Glutamatergic neuron (in vitro differentiated cells): Measurements from ENCODE around the gene STIM2. TPM values are rescaled to one million over a fixed set of nuclear protein-coding genes. Genes with fewer than 3 reads are reported as not detected.
"Not testable (repeated sequence)": the region's sequence is repeated elsewhere in the genome, so short reads cannot be mapped to it uniquely, and the experiment has no call there.

Source experiments
- DNase-seq: peaks from one replicate; pipeline ENCODE4 v3.0.0; 2022
- H3K27ac Mint-ChIP-seq: one replicate; pipeline ENCODE4 v1.8.0; 2020; ENCODE audit warnings: mild to moderate bottlenecking, mixed read lengths, inconsistent platforms; ENCODE audit not compliant: unreplicated experiment
- H3K27me3 Mint-ChIP-seq: one replicate; pipeline ENCODE4 v1.8.0; 2020; ENCODE audit warnings: mild to moderate bottlenecking, moderate library complexity, mixed read lengths, inconsistent platforms; ENCODE audit not compliant: unreplicated experiment
- H3K36me3 Mint-ChIP-seq: one replicate; pipeline ENCODE4 v1.8.0; 2020; ENCODE audit warnings: mild to moderate bottlenecking, mixed read lengths, inconsistent platforms; ENCODE audit not compliant: unreplicated experiment
- H3K4me1 Mint-ChIP-seq: one replicate; pipeline ENCODE4 v1.8.0; 2020; ENCODE audit warnings: mild to moderate bottlenecking, low read depth, mixed read lengths, inconsistent platforms; ENCODE audit not compliant: unreplicated experiment
- H3K4me3 Mint-ChIP-seq: one replicate; pipeline ENCODE4 v1.8.0; 2020; ENCODE audit warnings: mild to moderate bottlenecking, mixed read lengths, inconsistent platforms; ENCODE audit not compliant: unreplicated experiment
- H3K9me3 Mint-ChIP-seq: one replicate; pipeline ENCODE4 v1.8.0; 2020; ENCODE audit warnings: mild to moderate bottlenecking, moderate library complexity, mixed read lengths, inconsistent platforms; ENCODE audit not compliant: unreplicated experiment
- CTCF ChIP-seq: fragments of 200-600 bp; sonication (generic); IDR thresholded peaks from one replicate; pipeline ENCODE4 v1.5.0; 2021; ENCODE audit not compliant: partially characterized antibody, unreplicated experiment
- total RNA-seq: library from RNA; stranded (reverse); fragmentation: NEBNext Ultra II Directional; extraction: Animal tissue kit (Norgen Biotek cat#: 25700); gene quantifications from one replicate; pipeline ENCODE4 v1.2.1, GENCODE V29; 2021; ENCODE audit not compliant: unreplicated experiment

Gene STIM2
- total RNA-seq, 1 donor from 2014 or later, result 28.2 TPM

GRCh38 chr4:26964994-26965393, 104.4 kb downstream of the STIM2 start:
- peaks cover 1% of the 10 kb centered on the region for H3K27me3 Mint-ChIP-seq
- peak overlapping the region; percentile 3 for H3K27ac Mint-ChIP-seq
- peaks cover 25% of the 10 kb centered on the region for H3K4me1 Mint-ChIP-seq
- H3K9me3 Mint-ChIP-seq, result no peaks in the 10 kb centered on the region
- no peak overlapping the region for H3K4me3 Mint-ChIP-seq
- H3K36me3 Mint-ChIP-seq, result peaks cover 4% of the 10 kb centered on the region
- no peak for DNase-seq
- TF ChIP-seq CTCF, result no peak

- not testable (repeated sequence) for H3K27ac Mint-ChIP-seq, H3K4me1 Mint-ChIP-seq, H3K9me3 Mint-ChIP-seq, H3K4me3 Mint-ChIP-seq, H3K27me3 Mint-ChIP-seq, H3K36me3 Mint-ChIP-seq, DNase-seq
Measured at GRCh38 chr4:26975464-26976181, 115.0 kb downstream of the STIM2 start.

GRCh38 chr4:26978387-26979053, 117.9 kb downstream of the STIM2 start:
- peaks cover 4% of the 10 kb centered on the region for H3K9me3 Mint-ChIP-seq
- H3K27ac Mint-ChIP-seq, result no peak overlapping the region
- DNase-seq, result no peak
- H3K4me1 Mint-ChIP-seq, result peaks cover 1% of the 10 kb centered on the region
- H3K36me3 Mint-ChIP-seq, result no peaks in the 10 kb centered on the region
- no peak for TF ChIP-seq CTCF
- no peaks in the 10 kb centered on the region for H3K27me3 Mint-ChIP-seq
- H3K4me3 Mint-ChIP-seq, result no peak overlapping the region

GRCh38 chr4:26984896-26985295, 124.3 kb downstream of the STIM2 start:
- DNase-seq, result no peak
- Mint-ChIP-seq H3K27ac (no peak overlapping the region), H3K27me3 (no peaks in the 10 kb centered on the region), H3K9me3 (no peaks in the 10 kb centered on the region), H3K36me3 (no peaks in the 10 kb centered on the region), H3K4me1 (peaks cover 10% of the 10 kb centered on the region), H3K4me3 (no peak overlapping the region)
- no peak for TF ChIP-seq CTCF

GRCh38 chr4:26985873-26986272, 125.2 kb downstream of the STIM2 start:
- H3K27me3 Mint-ChIP-seq, result no peaks in the 10 kb centered on the region
- TF ChIP-seq CTCF, result no peak
- H3K27ac Mint-ChIP-seq, result no peak overlapping the region
- no peak overlapping the region for H3K4me3 Mint-ChIP-seq
- H3K4me1 Mint-ChIP-seq, result peaks cover 10% of the 10 kb centered on the region
- no peaks in the 10 kb centered on the region for H3K36me3 Mint-ChIP-seq
- H3K9me3 Mint-ChIP-seq, result no peaks in the 10 kb centered on the region
- DNase-seq, result no peak
